H1 (cell line): ENCODE results near the gene RNF4. TPM values are rescaled to one million over a fixed set of nuclear protein-coding genes. Genes with fewer than 3 reads are reported as not detected.
A peak's percentile ranks its signal among the peaks of the same experiment; 100 is the strongest.

Source experiments
- BACH1 ChIP-seq: IDR thresholded peaks from 2 replicates; pipeline ENCODE4 v1.6.1; 2012; ENCODE audit warnings: low read length, improper control_type of control experiment
- CEBPB ChIP-seq: IDR thresholded peaks from 2 replicates; pipeline ENCODE4 v1.6.1; 2012; ENCODE audit warnings: low read depth, low read length
- CHD2 ChIP-seq: IDR thresholded peaks from 2 replicates; pipeline ENCODE4 v1.6.1; 2012; ENCODE audit warnings: low read length, improper control_type of control experiment
- CREB1 ChIP-seq: IDR thresholded peaks from 2 replicates; pipeline ENCODE4 v1.6.1; 2012; ENCODE audit warnings: inconsistent platforms
- CTBP2 ChIP-seq: IDR thresholded peaks from 2 replicates; pipeline ENCODE4 v1.7.0; 2011; ENCODE audit warnings: borderline replicate concordance, mild to moderate bottlenecking, moderate library complexity, mixed read lengths, low read length; ENCODE audit not compliant: insufficient read depth, insufficient read length
- EGR1 ChIP-seq: IDR thresholded peaks from 2 replicates; pipeline ENCODE4 v1.6.1; 2011; ENCODE audit warnings: low read depth, low read length, borderline replicate concordance
- EP300 ChIP-seq, 2 experiments: IDR thresholded peaks; 1 replicate in 1 of 2; 2 replicates in 1 of 2; pipeline ENCODE4 v1.6.1; 2011 to 2012; ENCODE audit warnings: low read depth in 2 of 2, low read length in 2 of 2, mild to moderate bottlenecking in 2 of 2, borderline replicate concordance in 1 of 2, inconsistent platforms in 1 of 2, moderate library complexity in 1 of 2
- EZH2 ChIP-seq: fragments of 200-600 bp; sonication (generic); IDR thresholded peaks from 2 replicates; pipeline ENCODE4 v1.7.1; 2012; ENCODE audit warnings: low read depth, mild to moderate bottlenecking, moderate library complexity, low read length, inconsistent platforms; ENCODE audit not compliant: severe bottlenecking
- FOSL1 ChIP-seq: IDR thresholded peaks from 2 replicates; pipeline ENCODE4 v1.6.1; 2011; ENCODE audit warnings: mild to moderate bottlenecking, low read depth, low read length, moderate library complexity; ENCODE audit not compliant: insufficient read depth
- HDAC6 ChIP-seq: IDR thresholded peaks from one replicate; pipeline ENCODE4 v1.7.1; 2012; ENCODE audit warnings: low read depth, mild to moderate bottlenecking, inconsistent platforms, low read length, moderate library complexity
- KDM1A ChIP-seq: fragments of 200-600, 300-600 bp; sonication (generic); IDR thresholded peaks from 2 replicates; pipeline ENCODE4 v1.7.1; 2016; ENCODE audit warnings: mild to moderate bottlenecking, low read length, borderline replicate concordance
- KDM4A ChIP-seq: IDR thresholded peaks from one replicate; pipeline ENCODE4 v1.7.1; 2012; ENCODE audit warnings: low read depth, mild to moderate bottlenecking, moderate library complexity, low read length, inconsistent platforms; ENCODE audit not compliant: severe bottlenecking
- MAX ChIP-seq: IDR thresholded peaks from 2 replicates; pipeline ENCODE4 v1.6.1; 2012; ENCODE audit warnings: inconsistent platforms
- NRF1 ChIP-seq: IDR thresholded peaks from 2 replicates; pipeline ENCODE4 v1.6.1; 2011; ENCODE audit warnings: mild to moderate bottlenecking, low read depth, low read length, improper control_type of control experiment
- RFX5 ChIP-seq: IDR thresholded peaks from 2 replicates; pipeline ENCODE4 v1.6.1; 2011; ENCODE audit warnings: low read depth, low read length, improper control_type of control experiment, borderline replicate concordance
- RXRA ChIP-seq: IDR thresholded peaks from 2 replicates; pipeline ENCODE4 v1.6.1; 2011; ENCODE audit warnings: low read depth, mild to moderate bottlenecking, low read length, moderate library complexity; ENCODE audit not compliant: insufficient read depth
- SAP30 ChIP-seq: fragments of 300-600 bp; sonication (generic); IDR thresholded peaks from 2 replicates; pipeline ENCODE4 v1.7.1; 2012; ENCODE audit warnings: low read length, moderate library complexity, mild to moderate bottlenecking, inconsistent platforms; ENCODE audit not compliant: insufficient read depth, insufficient replicate concordance
- SIX5 ChIP-seq: IDR thresholded peaks from 2 replicates; pipeline ENCODE4 v1.6.1; 2011; ENCODE audit warnings: mild to moderate bottlenecking, low read depth, low read length
- SP1 ChIP-seq: IDR thresholded peaks from 2 replicates; pipeline ENCODE4 v1.6.1; 2011; ENCODE audit warnings: low read depth, low read length
- SRF ChIP-seq: IDR thresholded peaks from 2 replicates; pipeline ENCODE4 v1.6.1; 2011; ENCODE audit warnings: mild to moderate bottlenecking, low read depth, low read length, moderate library complexity
- polyA plus RNA-seq, 7 experiments: library from polyadenylated mRNA; depleted of rRNA in 3 of 7; stranded (reverse) in 5 of 7; unstranded in 2 of 7; fragments of >200 nt in 5 of 7; fragments of 200-250 nt in 2 of 7; gene quantifications; 1 replicate in 5 of 7; 2 replicates in 1 of 7; 4 replicates in 1 of 7; pipeline versions ENCODE4 v1.2.1 to v1.2.3, GENCODE V29; 2011 to 2013; ENCODE audit warnings: missing spikeins in 2 of 7, mixed read lengths in 2 of 7
- total RNA-seq: library from RNA; stranded (reverse); fragmentation: NEBNext Ultra II Directional; extraction: Animal tissue kit (Norgen Biotek cat#: 25700); gene quantifications from 2 replicates; pipeline ENCODE4 v1.2.1, GENCODE V29; 2021
- TF ChIP-seq, protein P1 (sequence below), 3 experiments: IDR thresholded peaks; 1 replicate in 2 of 3; 2 replicates in 1 of 3; pipeline versions ENCODE4 v1.5.1 to v1.6.1; 2011; ENCODE audit warnings: low read length in 3 of 3, mild to moderate bottlenecking in 3 of 3, inconsistent platforms in 2 of 3, low read depth in 1 of 3, moderate library complexity in 1 of 3; ENCODE audit not compliant: insufficient read depth in 1 of 3; ENCODE audit errors: control extremely low read depth in 1 of 3

Gene RNF4
- total and polyA plus RNA-seq, 2 of the 8 experiments (the other 6 are each of a cell fraction or from before 2014, with no cell fraction given) = 68.2 to 78.9 TPM

GRCh38 chr4:2469192-2469984 lies 482 bp downstream of the RNF4 start (continued):
- TF ChIP-seq SP1 = no peak
- no peak for TF ChIP-seq EZH2
- TF ChIP-seq EGR1 = no peak
- TF ChIP-seq, protein P1, sequence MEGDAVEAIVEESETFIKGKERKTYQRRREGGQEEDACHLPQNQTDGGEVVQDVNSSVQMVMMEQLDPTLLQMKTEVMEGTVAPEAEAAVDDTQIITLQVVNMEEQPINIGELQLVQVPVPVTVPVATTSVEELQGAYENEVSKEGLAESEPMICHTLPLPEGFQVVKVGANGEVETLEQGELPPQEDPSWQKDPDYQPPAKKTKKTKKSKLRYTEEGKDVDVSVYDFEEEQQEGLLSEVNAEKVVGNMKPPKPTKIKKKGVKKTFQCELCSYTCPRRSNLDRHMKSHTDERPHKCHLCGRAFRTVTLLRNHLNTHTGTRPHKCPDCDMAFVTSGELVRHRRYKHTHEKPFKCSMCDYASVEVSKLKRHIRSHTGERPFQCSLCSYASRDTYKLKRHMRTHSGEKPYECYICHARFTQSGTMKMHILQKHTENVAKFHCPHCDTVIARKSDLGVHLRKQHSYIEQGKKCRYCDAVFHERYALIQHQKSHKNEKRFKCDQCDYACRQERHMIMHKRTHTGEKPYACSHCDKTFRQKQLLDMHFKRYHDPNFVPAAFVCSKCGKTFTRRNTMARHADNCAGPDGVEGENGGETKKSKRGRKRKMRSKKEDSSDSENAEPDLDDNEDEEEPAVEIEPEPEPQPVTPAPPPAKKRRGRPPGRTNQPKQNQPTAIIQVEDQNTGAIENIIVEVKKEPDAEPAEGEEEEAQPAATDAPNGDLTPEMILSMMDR (IDR thresholded peaks at IDR 0.05; ENCODE audit: control extremely low read depth in 1 of 3, insufficient read depth in 1 of 3, low read depth in 1 of 3, low read length in 3 of 3) = no peak
- TF ChIP-seq CHD2 = no peak
- no peak for TF ChIP-seq BACH1
- TF ChIP-seq CTBP2 = no peak
- no peak for TF ChIP-seq EP300 (IDR thresholded peaks at IDR 0.05; ENCODE audit: borderline replicate concordance in 1 of 2, low read depth in 2 of 2, low read length in 2 of 2)
- peak; percentile 26; the same call in 1 of the 2 replicates for TF ChIP-seq MAX
- TF ChIP-seq KDM1A = no peak
- TF ChIP-seq SIX5 = no peak
- TF ChIP-seq NRF1 = no peak
- no peak for TF ChIP-seq SRF
- TF ChIP-seq HDAC6 = no peak
- no peak for TF ChIP-seq FOSL1
- TF ChIP-seq RFX5 = no peak
- TF ChIP-seq RXRA = no peak
- TF ChIP-seq KDM4A = peak; percentile 43
- no peak for TF ChIP-seq CREB1
- TF ChIP-seq SAP30 = no peak
- TF ChIP-seq CEBPB = no peak
